Measurements from ENCODE around the gene TRAPPC10. TPM values are rescaled to one million over a fixed set of nuclear protein-coding genes. Genes with fewer than 3 reads are reported as not detected.
"Not testable (repeated sequence)": the region's sequence is repeated elsewhere in the genome, so short reads cannot be mapped to it uniquely, and the experiment has no call there.

The TRAPPC10 gene
- total RNA-seq, 1 experiment from 2014 or later = 37.6 TPM

- not testable (repeated sequence) for DNase-seq (ENCODE audit: low read depth)
Measured at GRCh38 chr21:44144784-44145602, 132.9 kb downstream of the TRAPPC10 start.

- DNase-seq (ENCODE audit: low read depth) = not testable (repeated sequence)
Measured at GRCh38 chr21:44145616-44146015, 133.5 kb downstream of the TRAPPC10 start.

- not testable (repeated sequence) for DNase-seq (ENCODE audit: low read depth)
Measured at GRCh38 chr21:44147108-44147507, 135.0 kb downstream of the TRAPPC10 start.

- DNase-seq (ENCODE audit: low read depth) = not testable (repeated sequence)
Measured at GRCh38 chr21:44150255-44150654, 138.1 kb downstream of the TRAPPC10 start.

- not testable (repeated sequence) for DNase-seq (ENCODE audit: low read depth)
Measured at GRCh38 chr21:44153214-44153888, 141.2 kb downstream of the TRAPPC10 start.

GRCh38 chr21:44153889-44154228 is 141.8 kb downstream of the TRAPPC10 start:
- DNase-seq (ENCODE audit: low read depth) = not testable (repeated sequence)

GRCh38 chr21:44154816-44155230 is 142.7 kb downstream of the TRAPPC10 start:
- not testable (repeated sequence) for DNase-seq (ENCODE audit: low read depth)

- DNase-seq (ENCODE audit: low read depth) = not testable (repeated sequence)
Measured at GRCh38 chr21:44155231-44155993, 143.3 kb downstream of the TRAPPC10 start.

- not testable (repeated sequence) for DNase-seq (ENCODE audit: low read depth)
Measured at GRCh38 chr21:44155994-44156380, 143.9 kb downstream of the TRAPPC10 start.

Small RNAs within 50 kb of the gene (small RNA-seq; reads per million reads assigned to genes)
- not detected for gene RNU6-1150P

Other genes starting within 250 kb of the TRAPPC10 start
- gene CSTB, start 236.0 kb upstream of the TRAPPC10 start, total RNA-seq (2014; rRNA removed; shearing (Covaris generic)) = 24.3 and 55.3 TPM in 2 replicates
- gene RRP1, start 222.7 kb upstream of the TRAPPC10 start, total RNA-seq (2014; rRNA removed; shearing (Covaris generic)) = 31.7 and 34.0 TPM in 2 replicates
- 52.9 and 60.2 TPM in 2 replicates for gene AGPAT3, start 147.1 kb upstream of the TRAPPC10 start, total RNA-seq (2014; rRNA removed; shearing (Covaris generic))
- 7.7 and 32.0 TPM in 2 replicates for gene PWP2, start 95.1 kb downstream of the TRAPPC10 start, total RNA-seq (2014; rRNA removed; shearing (Covaris generic))
- gene GATD3, start 121.4 kb downstream of the TRAPPC10 start, total RNA-seq (2014; rRNA removed; shearing (Covaris generic)) = 5.0 and 9.2 TPM in 2 replicates
- gene ICOSLG, start 228.6 kb downstream of the TRAPPC10 start, total RNA-seq (2014; rRNA removed; shearing (Covaris generic)) = 0.03 and 0.37 TPM in 2 replicates
- gene DNMT3L, start 249.6 kb downstream of the TRAPPC10 start, total RNA-seq (2014; rRNA removed; shearing (Covaris generic)) = 0.57 TPM in 1 of 2 replicates, not detected in the other

Data from HT1080 (cell line).